Stimulated activated CD8-positive, alpha-beta memory T cell treated with anti-CD3 and anti-CD28 coated beads, Interleukin-15, amount 100 ng/mL, for 48 hours (primary cell): ENCODE results near the gene BICC1.
A peak's percentile ranks its signal among the peaks of the same experiment; 100 is the strongest.

Experiments
- DNase-seq, 2 donors: peaks; one replicate each; pipeline ENCODE4 v3.0.0-alpha.2; 2020; ENCODE audit warnings: low read depth in 2 of 2

The BICC1 gene

DNA sequence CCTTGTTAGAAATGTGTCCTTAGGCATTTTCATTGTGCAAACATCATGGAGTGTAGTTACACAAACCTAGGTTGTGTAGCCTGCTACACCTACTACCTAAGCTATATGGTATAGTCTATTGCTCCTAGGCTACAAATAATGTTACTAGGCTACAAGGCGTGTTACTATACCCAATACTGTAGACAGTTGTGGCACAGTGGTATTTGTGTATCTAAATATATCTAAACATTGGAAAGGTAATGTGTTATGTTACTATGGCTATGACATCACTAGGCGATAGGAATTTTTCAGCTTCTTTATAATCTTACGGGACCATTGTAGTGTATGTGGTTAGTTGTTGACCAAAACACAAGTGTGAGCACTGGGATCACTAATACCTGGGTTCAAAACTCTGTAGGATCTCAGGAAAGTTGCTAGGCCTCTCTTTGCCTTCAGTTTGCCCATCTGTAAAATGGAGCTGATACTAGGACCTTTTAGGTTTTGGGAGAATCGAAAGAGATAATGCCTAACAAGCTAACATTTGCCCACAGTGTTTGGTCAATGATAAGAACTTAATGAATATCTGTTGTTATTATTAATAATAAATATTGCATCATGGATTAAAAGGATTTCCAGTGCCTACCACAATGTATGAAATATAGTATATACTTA, 2.7 kb downstream of the BICC1 start:
- DNase-seq: no peak

DNA sequence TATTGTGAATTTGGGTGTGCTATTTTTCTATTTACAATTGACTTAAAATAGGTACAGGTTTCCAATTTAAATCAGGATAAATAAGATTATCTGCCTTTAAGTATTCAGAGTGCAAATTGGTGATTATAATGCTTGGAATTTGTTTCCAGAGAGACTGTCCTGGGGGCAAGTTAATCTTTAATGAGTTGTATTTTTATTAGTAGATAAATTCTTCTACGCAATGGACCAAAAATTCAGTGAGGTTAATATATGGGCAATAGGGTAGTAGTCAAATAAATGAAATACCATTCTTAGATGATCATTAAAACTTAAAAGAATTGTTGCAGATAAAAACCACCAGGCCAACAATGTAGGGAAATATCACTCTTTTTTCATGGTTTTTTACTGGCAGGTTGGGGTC, 3.4 kb downstream of the BICC1 start:
- DNase-seq: no peak

DNA sequence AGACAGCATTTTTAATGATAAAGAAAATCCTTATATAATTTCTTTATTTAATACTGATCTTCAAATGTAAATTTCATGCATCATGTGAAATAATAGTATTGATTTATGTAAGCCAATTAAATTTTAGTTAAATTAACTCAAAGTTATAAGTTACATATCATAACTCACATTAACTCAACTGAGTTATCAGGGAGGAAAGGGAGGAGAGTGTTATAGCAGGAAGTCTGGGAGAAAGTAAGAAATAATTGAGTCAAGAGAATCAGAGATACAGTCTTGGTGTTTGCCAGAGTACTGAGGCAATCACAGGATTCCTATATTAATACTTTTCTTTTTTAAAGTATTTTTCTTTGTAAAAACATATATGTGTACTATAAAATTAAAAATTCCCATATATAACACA, 4.0 kb downstream of the BICC1 start:
- DNase-seq: no peak

DNA sequence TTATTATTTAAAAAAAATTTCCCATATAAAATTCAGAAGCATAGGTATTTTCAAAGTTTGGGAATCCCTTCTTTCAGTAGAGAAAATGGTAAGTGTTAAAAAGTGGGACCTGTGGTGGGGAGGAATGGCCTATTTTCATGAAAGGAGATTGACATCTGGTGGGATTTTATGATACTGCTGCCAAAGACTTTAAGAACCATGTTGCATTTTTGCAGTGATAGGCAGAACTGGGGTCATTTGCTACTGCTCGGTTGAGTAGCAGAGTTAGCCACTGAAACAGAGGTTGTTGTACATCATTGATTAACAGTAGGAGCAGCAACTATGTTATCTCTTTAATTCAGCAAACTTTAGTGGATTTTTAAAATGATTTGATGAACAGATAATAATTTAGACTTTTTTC, 4.4 kb downstream of the BICC1 start:
- no peak for DNase-seq

DNA sequence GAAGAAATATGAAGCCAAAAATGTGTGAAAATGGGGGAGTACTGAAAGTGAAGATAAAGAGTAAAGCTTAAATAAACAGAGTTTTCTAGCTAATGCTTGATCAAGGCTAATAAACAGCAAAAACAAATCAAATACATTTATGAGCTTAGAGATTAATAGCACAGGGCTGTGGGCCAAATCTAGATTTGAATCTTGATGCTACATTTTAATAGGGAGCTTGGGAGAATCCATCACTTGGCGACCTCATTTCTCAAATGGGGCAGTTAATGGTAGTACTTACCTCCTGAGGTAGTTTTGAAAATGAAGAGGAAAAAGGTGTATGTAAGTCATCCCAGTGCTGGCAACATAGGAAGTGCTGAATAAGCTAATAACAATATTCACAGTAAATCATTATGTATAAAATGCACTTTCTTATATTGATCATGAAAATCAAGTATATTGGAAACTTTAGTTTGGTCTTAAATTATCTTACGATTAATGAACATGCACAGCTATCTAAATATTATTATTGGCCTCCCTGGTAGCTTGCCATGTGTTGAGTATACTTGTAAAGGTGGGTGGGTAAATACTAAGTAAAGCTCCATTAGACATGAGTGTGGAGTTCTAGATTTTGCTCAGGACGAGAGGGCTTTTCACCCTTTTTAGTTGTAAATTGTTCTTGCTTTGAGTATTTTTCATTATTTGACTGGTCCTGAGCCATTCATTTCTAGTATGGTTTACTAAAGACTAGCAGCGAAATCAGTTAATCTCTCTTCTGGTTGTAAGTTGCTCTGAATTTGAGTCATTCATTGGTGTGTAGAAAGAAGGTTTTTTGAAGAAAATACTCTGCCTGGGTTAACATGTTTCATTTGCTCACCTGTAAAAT, 5.1 kb downstream of the BICC1 start:
- DNase-seq: no peak

DNA sequence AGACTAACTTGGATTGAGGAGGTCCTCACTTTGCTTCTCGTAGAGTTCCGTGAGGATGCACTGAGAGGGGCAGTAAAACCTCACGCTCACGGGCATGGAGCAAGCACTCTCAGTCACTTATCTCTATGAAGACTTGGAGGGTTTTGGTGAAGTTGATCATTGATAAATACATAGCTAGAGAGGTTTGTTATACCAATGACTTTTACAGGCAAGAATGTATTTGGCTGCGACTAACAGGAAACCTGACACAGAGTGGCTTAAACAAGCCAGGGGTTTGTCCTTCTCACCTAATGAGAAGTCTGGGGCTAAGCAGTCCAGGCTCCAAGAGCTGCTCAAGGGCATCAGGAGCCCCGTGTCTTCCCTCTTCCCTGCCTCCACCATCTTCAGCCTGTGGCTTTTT, 6.1 kb downstream of the BICC1 start:
- DNase-seq: no peak

DNA sequence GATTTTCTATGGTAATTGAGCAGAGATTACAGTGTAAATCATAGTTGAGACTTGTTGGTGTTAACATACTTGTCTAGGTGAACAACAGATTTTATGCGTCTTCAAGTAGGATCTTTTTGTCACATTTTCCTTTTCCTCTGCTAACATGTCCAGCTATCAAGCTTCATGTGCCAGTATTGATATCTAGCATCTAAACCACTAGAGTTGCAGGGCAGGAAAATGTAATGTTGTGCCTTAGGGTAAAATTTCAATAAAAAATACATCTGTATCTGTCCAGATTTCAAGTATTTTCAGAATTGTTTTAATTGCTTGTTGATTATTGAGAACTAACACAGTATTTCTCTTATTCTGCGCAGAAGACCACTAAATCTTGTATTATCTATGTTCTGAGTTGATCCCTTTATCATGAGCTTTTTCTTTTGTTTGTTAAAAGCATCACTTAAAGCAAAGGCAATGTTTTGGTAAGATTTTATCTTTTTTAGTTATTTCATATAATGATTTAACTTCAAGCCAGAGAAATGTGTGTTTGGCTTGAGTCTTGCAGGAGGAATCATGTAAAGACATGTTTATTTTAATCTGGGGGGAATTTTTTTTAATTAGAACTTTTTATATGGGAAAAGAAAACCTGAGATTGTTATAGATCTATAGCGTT, 16.5 kb downstream of the BICC1 start:
- no peak for DNase-seq

DNA sequence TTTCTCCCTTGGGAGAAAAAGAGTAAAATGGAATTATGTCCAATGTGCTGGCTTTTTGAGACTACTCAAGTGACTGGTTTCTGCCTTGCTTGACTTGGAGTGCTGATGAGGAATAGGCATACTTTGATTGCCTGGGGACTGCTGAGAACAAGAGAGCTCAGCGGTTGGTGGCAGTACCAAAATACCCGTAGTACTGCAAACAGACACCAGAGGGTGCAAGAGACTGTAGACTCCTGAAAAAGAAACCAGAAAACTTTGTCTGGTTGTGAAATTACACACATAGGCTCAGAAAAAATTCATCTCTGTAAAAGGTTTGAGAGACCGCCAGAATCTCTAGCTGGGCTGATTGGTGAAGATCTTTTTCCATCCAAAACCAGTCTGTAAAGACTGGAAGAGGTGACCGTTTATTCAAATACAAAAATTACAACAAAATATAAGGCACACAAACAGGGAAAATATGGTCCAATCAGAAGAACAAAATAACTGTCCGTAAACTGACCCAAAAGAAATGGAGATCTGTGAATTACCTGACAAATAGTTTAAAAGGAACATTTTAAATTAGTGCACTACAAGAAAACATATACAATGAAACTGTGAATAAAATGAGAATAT, 18.5 kb downstream of the BICC1 start:
- peak in 1 of 2 donors; percentile 24 for DNase-seq

DNA sequence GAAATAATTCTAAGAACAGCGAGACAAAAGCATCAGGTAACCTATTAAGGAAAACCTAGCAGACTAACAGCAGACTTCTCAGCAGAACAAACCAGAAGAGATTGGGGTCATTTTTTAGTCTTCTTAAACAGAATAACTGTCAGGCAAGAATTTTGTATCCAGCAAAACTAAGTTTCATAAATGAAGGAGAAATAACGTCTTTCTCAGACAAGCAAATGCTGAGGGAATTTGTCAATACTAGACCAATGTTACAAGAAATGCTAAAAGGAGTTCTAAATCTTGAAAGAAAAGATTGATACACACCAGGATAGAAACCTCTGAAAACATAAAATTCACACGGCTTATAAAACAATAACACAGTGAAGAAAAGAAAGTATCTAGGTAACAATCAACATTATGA, 22.6 kb downstream of the BICC1 start:
- DNase-seq: no peak

DNA sequence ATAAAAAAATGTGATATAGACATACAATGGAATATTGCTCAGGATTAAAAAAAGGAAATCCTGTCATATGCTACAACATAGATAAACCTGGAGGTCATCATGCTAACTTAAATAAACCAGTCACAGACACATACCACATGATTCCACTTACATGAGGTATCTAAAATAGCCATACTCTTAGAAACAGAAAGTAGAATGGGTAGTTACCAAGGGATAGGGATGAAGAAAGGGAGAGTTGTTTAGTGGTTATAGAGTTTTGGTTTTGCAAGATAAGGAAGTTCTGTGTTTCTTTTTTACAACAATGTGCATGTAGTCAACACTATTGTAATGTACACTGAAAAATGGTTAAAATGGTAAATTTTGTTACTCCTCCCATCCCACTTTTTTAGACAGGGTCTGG, 30.5 kb downstream of the BICC1 start:
- DNase-seq: no peak

DNA sequence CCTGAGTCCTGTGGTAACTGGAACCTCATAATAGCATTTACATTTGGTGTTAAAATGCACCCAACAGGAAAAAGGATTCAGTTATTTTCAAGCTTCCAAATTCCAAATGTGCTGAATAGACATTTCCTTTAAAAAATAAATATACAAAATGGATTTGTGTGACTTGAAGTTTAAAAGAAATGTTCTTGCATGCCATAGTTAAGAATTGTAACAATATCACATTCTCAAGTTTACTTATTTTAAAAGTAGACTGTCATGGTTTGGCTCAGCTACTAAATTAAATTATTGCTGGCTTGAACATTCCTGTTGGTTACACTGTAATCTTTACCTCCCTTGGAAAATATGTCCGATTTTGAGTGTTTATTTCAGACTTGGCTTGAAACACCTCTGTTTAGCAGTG, 31.5 kb downstream of the BICC1 start:
- no peak for DNase-seq

DNA sequence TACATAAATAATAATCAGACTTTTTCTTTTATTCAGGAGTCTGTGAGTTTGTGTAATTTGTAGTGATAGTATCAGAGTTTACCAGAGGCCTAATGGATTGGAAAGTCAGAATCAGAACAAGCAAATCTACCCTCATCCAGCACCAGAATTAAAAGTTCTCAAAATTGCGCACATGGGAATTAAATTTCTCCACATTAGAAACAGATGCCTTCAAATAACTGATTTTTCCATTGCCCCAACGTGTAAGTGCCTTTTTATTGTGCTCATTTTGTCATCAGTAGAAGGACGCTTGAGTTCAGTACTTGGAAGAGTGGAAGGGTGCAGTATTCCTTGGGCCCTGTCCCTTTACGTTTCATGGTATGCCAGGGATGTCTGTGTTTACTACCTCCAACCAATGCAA, 32.8 kb downstream of the BICC1 start:
- DNase-seq: no peak

DNA sequence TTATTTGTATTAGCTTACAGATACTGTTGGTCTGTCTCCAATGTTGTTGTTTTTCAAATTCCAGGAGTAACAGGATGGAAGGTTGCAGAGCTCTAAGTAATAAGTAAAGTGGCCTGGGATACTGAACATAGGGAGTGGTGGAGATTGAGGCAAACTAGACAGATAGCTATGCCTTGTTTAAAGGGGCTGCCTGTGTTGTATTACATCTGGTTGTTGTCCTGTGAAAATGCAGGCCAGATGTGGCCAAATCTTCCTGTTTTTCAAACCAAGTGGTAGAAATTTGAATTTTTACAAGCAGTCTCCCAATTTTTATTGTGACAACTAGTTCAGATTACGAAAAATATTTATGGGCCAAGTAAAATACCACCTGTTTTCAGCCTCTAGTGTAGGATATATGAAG, 33.5 kb downstream of the BICC1 start:
- DNase-seq: no peak

DNA sequence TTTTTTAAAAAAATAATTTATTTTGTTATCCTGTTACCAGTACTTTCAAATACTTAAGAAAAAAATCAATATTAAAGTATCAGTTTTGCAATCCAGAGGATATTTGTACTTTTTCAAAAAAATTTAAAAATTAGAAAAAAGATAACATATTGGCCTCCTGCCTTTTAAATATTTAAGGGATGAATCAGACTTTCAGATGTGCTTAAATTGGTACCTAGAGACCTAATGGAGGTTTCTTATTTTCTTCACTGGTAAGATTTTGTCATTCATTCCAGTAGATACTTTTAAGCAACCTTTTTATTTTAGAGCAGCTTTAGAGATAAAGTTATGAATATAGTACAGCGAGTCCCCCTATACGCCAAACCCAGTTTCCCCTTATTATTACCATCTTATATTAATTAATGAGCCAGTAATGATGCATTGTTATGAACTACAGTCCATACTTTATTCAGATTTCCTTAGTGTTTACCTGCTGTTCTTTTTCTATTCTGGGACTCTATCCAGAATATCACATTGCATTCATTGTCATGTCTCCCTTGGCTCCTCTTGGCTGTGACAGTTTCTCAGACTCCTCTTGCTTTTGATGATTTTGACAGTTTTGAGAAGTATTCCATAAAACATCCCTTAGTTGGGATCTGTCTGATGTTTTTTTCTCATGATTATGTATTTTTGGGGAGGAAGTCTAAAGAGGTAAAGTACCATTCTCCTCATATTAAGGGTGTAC, 34.2 kb downstream of the BICC1 start:
- no peak for DNase-seq

DNA sequence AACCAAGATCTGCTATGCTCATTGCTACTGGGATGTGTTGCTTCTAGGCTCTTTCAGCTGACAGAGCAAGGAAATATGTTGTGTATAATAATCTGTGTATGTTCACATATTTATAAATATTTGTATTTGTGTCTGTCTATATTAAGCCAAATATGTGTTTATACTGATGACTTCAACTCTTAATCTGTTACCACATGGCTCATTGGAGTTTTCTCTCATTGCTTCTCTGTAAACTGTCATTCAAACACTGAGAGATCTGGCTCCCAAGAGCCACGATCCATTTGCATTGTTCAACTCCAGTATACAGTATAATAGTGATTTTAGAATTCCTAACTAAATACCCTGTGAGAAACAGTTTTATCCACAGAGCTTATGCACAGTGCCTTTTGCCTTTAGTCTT, 35.3 kb downstream of the BICC1 start:
- DNase-seq: no peak

DNA sequence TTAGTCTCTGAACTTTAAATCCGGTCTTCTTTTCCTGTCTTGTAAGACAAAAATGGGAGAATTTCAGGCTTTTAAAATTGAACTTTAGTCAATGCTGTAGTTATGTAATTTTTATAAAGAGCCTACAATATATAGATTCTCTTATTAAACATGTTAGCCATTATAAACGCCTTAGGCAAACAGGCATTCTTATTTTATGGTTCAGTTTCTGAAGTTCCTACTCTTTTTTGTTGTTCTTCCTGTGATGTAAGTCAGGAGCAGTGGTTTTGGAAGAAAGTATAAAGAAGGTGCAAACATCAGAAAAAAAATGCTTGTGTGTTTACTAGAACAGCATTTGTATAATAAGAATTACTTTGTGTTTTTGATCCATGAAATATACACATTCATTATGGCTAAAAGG, 41.6 kb downstream of the BICC1 start:
- no peak for DNase-seq

DNA sequence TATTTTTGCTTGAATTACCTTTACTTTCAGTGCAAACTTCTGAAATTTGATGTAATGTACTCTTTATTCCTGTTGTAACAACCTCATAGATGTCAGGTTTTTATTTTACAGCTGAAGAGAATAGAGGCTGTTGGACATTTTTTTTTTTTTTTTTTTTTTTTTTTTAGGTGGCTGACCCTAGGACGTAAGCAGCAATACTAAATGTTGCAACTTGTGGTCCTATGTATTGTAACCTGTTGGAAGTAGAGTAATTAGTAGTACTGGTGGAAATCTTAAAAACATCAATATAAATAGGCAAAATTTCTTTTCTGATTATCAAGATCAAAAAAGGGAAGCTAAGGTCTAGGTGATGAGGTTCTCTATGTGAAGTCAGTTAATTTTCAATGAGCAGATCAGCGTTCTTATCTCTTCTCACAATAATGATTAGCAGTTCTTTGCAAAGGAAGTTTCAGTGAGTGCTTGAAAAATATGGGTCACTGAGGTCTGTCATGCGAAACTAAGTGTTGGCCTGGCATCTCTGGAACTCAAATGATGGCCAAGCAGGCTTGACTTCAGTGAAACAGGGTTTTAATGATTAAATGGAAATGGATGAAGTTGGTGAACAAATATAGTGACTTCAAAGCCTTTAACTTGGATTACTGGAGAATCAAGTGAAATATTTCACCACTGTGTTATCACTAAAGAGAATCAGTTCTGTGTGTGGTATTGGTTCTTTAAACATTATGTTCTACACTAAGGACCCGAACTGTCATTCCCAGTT, 42.7 kb downstream of the BICC1 start:
- no peak for DNase-seq

DNA sequence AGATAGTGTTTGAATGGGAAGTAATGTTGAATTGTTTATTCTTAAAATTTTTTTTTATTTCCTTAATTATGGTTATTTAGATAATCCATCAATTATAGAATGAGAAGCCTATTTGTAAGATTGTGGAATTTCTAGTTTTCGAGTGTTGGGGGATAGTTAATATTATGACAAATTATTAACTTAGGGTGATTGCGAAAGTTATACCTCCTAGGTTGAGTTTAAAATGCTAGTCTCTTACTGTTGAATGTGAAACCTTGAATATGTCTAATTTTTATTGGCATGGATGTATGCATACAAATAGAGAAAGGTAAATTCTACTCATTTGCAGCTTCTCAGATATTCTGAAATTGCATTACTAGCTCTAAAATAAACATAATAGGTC, 43.2 kb downstream of the BICC1 start:
- DNase-seq: no peak

DNA sequence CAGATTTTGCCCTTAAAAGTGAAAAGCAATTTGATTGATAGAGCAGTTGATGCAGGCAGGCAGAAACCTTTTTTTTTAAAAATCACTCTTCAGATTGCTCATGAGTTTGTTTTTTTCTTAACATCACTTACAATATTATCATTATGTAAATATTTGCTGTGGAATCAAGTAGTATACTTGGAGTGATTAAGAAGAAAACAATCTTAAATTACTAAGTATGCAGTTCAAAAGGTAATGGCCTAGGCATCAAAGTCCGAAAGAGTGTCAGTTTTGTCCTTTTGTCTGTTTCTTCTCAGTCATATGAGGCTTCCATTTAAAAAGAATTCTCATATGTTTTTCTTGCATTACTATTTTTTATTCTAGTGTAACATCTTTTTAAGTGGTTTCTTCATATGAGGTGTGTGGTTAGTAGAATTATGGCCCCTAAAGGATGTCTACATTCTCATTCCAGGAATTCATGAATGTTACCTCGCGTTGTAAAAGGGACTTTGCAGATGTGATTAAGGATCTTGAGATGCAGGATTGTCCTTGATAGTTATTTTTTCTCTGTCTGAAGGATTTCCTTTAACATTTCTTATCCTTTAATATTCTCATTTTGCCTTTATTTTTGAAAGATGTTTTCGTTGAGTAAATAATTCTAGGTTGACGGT, 44.0 kb downstream of the BICC1 start:
- DNase-seq: no peak

DNA sequence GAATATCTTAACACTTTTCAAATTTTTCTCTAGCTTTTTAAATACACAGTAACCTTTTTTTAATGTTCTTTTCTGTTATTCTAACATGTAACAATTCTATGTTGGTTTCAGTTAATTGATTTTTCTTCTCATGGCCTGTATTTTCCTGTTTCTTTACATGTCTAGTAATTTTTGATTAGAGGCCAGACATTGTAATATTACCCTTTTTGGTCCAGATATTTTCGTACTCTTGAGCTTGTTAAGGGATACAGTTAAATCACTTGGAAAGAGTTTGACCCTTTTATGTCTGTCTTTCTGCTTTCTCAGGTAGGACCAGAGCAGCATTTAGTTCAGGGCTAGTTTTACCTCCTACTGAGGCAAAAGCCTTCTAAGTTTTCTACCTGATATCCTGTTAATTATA, 45.0 kb downstream of the BICC1 start:
- DNase-seq: no peak

DNA sequence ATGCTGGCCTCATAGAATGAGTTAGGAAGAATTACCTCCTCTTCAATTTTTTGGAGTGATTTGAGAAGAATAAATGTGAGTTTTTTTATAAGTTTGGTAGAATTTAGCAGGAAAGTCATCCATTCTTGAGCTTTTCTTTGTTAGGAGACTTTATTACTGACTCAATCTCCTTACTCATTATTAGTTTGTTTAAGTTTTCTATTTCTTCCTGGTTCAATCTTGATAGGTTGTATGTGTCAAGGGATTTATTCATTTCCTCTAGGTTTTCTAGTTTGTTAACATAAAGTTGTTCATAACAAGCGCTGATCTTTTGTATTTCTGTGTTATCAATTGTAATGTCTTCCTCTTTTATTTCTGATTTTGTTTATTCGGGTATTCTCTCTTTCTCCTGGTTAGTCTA, 47.4 kb downstream of the BICC1 start:
- no peak for DNase-seq
